ENCODE results near the gene CRTC1.
A peak's percentile ranks its signal among the peaks of the same experiment; 100 is the strongest.

Gene CRTC1

DNA sequence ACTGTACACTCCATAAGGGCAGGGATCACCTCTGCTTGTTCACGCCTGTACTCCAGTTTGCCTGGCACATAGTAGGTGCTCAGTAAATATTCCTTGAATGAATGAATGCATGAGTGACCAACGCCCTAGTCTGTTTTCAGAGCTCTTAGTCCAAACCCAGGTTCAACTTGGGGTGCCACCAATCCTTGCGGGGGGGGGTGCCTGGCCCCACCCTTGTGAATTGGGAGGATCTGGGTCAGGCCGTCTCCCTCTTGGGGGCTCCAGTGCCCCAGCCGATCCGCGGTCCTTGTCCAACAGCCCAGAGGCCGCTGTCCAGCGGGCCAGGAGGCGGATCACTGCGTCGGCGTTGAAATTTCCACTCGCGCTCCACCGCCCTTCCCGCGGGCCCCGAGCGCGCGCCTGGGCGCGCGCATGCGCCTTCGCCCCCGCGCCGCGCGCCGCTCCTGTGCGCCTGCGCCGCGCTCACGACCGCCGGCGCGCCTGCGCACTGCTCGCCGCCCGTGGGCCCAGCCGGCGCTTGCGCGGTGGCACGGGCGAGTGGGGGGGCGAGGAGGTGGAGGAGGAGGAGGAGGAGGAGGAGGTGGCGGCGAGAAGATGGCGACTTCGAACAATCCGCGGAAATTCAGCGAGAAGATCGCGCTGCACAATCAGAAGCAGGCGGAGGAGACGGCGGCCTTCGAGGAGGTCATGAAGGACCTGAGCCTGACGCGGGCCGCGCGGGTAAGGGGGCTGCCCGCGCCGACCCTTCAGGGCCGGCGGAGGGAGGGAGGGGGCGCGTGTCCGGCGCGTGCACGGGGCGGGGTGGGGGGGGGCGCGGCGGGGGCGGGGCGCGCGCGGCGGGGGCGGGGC, at the start of gene CRTC1:
Gene CRTC1, plus strand, starts transcription at position 572 of the 849 bp plus-strand sequence. Its CDS starts 23 bp downstream, at position 595.
- DNase-seq: peak; percentile 88

- peak; percentile 2 for DNase-seq
Observed at GRCh38 chr19:18634612-18635297, 48.7 kb upstream of the CRTC1 start.

- no peak for DNase-seq
Observed at GRCh38 chr19:18635831-18636182, 47.7 kb upstream of the CRTC1 start.

- DNase-seq: peak; percentile 96
Observed at GRCh38 chr19:18636183-18636968, 47.1 kb upstream of the CRTC1 start.

DNA sequence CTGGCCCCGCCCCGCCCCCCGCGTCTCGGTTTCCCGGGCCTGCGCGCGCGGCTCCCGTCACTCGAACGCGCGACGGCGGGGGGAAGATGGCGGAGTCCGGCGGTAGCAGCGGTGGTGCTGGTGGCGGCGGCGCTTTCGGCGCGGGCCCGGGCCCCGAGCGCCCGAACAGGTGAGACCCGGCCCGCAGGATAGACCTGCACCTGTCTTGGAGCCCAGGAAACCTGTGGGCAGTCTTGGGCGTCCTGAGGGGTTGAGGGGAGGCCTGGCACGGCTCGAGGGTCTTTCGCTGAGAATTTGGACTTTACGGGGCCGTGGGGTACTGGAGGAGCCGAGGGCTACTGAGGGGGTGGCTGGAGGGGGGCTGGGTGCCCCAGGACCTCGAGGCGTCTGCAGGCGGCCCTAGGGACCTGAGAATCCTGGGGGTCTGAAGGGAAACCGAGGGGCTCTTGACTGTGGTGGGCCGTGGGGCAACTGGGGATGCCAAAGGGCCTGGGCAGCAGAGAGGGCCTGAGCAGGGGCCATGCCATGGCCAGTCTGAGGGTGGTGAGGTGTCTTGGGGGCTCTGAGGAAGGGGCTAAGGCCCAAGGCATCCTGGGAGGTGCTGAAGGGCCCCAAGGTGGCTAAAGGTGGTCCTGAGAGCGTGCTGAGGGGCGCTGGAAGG, 46.4 kb upstream of the CRTC1 start, which contains the start of gene KLHL26:
Gene KLHL26, plus strand, starts transcription at position 60 of the 661 bp plus-strand sequence. Its CDS starts 27 bp downstream, at position 87.
- no peak for DNase-seq

DNA sequence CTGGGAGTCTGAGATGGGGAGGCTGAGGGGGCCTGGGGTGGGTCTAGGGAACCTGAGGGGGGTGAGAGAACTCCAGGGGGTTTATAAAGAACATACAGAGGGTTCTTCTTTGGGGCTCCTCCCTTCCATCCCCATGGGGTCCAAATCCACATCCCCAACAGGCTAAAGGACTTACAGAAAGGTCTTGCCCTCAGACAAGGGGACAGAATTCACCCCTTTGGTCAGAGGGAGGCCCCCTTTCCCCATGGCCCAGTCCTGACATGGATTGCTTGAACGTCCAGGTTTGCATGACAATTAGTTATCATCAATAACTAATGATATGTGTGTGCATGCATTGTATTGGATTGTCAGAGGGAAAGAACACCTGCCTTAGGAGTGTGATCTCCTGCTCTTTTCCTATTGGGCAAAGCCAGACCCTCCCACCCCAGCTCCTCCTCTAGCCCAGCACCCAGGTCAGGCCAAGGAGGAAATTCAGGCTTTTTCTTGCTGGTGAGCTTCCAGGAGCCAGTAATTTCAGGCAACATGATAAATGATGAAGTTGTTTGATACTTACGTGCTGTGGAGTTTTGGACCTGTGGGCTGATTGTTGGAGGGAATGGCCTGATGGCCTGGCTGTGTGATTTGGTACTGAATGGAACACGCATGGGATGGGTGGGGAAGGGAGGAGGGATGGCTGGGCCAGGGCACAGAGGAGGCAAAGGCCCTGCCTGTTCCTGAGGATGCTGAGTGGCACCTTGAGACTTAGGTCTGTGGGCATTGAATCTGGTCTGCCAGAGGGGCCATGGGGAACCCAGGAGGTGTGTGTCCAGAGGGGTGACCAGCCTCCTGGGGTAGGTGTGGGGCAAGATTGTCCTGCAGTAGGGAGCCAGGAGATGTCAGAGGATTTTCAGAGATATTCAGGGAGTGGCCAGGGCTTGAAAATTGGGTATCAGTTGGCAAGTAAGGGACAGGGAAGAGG, 45.5 kb upstream of the CRTC1 start:
- no peak for DNase-seq

GRCh38 chr19:18639706-18640243, 43.7 kb upstream of the CRTC1 start:
- no peak for DNase-seq

- peak; percentile 3 for DNase-seq
Observed at GRCh38 chr19:18644196-18645034, 39.1 kb upstream of the CRTC1 start.

DNA sequence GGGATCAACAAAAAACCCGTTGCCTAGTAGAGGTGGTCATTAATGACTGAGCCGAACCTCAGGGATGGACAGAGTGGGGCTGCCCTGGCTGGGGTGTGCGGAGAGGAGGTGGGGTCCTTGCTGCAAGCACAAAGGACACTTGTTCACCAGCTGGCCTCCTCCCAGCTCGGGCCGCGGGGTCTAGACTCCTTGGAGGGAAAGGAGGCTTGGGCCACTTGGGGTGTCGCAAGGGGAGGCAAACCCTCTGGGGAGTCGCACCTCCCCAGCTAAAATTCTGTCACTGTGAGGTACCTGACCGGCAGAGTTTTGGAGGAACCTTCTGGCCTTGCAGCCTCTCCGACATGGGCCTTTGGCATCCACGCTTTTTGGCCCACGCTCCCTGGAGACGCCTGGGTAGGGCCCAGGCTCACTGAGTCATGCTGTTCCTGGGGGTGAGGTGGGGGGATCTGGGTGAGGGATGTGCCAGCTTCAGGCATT, 38.4 kb upstream of the CRTC1 start:
- no peak for DNase-seq

DNA sequence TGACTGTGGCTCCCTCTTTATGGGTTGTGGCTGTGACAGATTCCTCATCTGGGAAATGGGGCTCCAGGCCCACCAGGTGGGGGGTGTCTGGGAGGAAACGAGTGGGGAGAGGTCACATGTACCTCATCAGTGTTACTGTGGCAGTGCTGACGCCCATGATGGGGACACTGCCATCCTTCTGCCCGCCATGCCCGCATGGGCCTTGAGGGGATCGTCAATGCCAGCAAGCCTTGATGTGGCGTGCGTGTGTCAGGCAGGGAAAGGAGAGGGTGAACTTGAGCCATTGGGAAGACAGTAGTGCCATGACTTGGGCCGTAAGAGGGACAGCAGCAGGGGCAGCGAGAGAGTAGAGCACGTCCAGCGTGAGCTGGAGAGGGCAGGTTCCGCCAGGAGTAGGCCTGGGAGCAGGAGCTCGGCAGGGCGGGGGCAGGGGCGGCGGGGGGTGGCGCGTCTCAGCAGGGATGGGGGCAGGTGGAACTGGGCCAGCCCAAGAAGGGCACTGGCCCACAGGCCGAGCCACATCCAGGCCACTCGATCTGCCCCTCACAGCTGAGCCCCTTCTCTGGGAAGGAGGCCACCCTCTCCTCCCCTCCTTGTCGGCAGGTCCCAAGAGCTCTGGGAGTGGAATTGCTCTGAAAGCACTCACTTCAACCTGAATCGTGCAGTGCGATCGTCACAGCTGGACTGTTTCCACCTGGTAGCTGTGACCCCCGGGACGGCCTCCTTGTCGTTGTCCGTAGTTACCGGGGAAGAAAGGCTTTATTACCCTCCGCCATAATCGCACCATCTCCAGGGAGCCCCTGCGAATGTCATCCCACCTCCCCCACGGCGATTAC, 36.7 kb upstream of the CRTC1 start:
- no peak for DNase-seq

DNA sequence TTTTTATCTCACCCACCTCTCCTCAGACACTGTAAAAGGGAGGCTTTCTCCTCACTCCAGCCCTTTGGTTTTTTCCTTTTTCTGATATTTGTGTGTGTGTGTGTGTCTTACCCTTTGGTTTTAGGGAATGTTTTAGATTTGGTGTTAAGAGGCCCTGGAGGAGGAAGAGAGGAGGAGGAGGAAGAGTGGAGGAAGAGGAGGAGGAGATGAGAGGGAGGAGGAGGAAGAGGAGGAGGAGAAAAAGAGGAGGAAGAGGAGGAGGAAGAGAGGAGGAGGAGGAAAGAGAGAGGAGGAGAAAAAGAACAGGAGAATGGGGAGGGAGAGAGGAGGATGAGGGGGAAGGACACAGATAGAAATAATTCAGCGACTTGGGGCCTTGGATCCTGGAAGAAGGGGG, 36.1 kb upstream of the CRTC1 start:
- no peak for DNase-seq

DNA sequence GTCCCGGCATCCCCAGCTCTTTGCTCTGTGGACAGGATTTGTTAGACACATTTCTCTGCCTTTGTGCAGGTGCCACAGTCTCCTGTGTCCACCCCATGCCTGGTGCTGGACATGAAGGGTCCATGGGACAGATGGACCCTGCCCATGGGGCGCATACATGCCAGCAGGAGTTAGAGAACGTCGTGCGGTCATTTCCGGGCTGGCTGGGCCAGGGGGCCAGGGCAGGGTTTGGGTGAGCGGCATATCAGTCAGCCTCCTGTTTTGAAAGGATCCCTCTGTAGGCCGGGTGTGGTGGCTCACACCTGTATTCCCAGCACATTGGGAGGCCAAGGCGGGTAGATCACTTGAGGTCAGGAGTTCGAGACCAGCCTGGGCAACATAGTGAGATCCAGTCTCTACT, 35.7 kb upstream of the CRTC1 start:
- DNase-seq: no peak

DNA sequence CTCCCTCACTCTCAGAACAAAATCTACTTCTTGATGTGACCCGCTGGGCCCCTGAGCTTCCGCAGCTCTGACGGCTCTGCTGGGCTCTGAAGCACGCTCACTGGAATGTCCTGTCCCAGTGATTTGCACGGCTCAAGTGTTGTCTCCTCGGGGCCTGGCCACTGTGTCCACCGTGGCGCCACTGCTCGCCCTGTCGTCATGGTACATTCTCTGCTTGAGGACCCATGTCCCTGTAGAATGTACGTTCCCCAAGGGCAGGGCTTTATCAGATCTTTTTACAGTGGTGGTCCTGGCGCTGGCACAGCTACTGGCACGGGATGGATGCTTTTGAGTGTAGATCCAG, 34.5 kb upstream of the CRTC1 start:
- no peak for DNase-seq

DNA sequence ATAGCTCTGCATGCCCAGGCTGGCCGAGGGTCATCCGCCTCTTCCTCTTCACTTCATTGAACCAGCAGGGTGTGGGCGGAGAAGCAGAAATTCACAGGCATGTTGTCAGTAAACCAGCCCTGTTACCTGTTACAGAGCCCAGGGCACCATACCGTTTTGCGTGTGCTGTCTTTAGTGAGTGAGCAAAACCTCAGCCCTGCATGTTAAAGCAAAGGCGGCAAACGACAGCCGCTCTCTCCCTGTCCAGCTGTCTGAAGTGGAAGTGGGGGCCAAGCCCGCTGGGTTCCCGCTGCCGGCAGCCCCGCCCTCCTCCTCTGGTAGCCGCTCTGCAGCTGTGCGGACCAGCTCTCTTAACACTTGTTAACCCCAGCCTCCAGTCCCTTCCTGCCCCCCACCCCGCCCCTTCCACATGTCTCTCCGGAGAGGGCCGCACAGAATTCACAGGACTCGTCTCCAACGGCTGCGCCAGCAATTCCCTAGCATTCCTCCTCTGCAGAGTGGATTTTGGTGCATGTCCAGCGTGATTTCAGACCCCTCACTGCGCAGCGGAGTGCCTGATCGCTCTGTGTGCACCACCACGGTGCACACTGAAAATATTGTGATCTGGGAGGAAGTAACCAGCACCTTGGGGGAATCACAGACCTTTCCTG, 34.0 kb upstream of the CRTC1 start:
- DNase-seq: no peak

- DNase-seq: no peak
Observed at GRCh38 chr19:18650021-18650390, 33.5 kb upstream of the CRTC1 start.

DNA sequence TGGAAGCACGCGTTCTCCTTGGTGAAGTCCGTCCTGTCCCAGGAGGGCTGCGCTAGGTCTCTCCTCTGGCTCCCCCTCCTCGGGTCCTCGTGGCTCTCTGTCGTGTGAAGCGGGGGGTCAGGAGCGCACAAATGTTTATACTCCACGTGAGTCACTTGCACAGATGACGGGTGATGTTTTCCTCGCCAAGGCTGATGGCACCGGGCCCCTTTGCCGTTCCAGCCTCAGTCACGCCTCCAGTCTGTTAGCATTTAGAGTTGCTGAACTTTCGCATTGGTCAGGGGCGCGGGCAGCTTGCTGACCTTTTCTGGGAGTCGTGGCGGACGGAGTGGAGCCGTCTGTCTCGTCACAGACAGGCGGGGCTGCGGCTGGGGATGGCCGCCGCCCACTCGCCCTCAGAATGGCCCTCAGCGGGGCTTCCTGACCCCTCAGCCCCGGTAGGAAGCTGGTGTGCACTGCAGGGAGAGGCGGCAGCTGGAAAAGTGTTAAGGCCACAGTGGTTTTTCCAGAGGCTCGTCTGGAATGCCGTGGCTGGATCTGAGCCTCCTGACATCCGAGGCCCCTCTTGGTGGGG, 32.9 kb upstream of the CRTC1 start:
- no peak for DNase-seq

DNA sequence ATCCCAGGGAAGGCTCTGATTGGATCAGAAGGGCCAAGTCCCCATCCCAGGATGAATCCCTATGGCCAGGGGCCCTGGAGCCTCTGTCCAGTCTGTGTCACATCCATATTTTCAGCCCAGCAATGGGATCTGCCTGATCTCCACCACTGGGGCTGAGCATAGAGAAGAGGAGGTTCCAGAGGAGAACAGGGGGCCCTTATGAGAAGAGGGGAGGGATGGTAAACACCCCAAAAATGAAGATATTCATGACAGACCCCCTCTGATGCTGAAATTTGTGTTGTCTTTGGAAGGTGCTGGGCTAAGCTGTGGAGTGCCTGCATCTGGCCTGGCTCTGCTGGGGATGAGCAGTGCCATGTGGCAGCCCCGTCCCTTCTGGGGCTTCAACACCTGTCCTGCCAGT, 32.2 kb upstream of the CRTC1 start:
- DNase-seq: no peak

- no peak for DNase-seq
Observed at GRCh38 chr19:18651733-18652132, 31.7 kb upstream of the CRTC1 start.

- DNase-seq: no peak
Observed at GRCh38 chr19:18653853-18654252, 29.6 kb upstream of the CRTC1 start.

All from CD4-positive, alpha-beta T cell treated with Interleukin-4 for 4 hours (primary cell).